WERI-Rb-1 (cell line): Measurements from ENCODE around the gene PHACTR3.
A peak's percentile ranks its signal among the peaks of the same experiment; 100 is the strongest.

Experiments
- DNase-seq: peaks from one replicate; pipeline ENCODE4 v3.0.0-alpha.2; 2020
- H3K27ac ChIP-seq: fragments of 250-450 bp; sonication (Bioruptor Pico); 2 replicates; pipeline ENCODE4 v1.5.1; 2020; ENCODE audit warnings: mild to moderate bottlenecking, moderate library complexity
- H3K27me3 ChIP-seq: fragments of 250-450 bp; sonication (Bioruptor Pico); 2 replicates; pipeline ENCODE4 v1.5.1; 2021; ENCODE audit warnings: mild to moderate bottlenecking, low read depth, moderate library complexity; ENCODE audit not compliant: insufficient read depth, severe bottlenecking
- H3K36me3 ChIP-seq: fragments of 250-450 bp; sonication (Bioruptor Pico); 2 replicates; pipeline ENCODE4 v1.5.1; 2020; ENCODE audit warnings: mild to moderate bottlenecking, moderate library complexity
- H3K4me3 ChIP-seq: 2 replicates; pipeline ENCODE4 v1.5.1; 2011; ENCODE audit warnings: low read depth, mild to moderate bottlenecking, control low read depth, low read length
- H3K9me3 ChIP-seq: fragments of 250-450 bp; sonication (Bioruptor Pico); 2 replicates; pipeline ENCODE4 v1.5.1; 2021; ENCODE audit warnings: mild to moderate bottlenecking, moderate library complexity; ENCODE audit not compliant: severe bottlenecking
- TF ChIP-seq, protein P1 (sequence below): IDR thresholded peaks from 2 replicates; pipeline ENCODE4 v1.5.1; 2011; ENCODE audit warnings: low read depth, mild to moderate bottlenecking, control low read depth, inconsistent platforms, low read length

PHACTR3 gene

DNA sequence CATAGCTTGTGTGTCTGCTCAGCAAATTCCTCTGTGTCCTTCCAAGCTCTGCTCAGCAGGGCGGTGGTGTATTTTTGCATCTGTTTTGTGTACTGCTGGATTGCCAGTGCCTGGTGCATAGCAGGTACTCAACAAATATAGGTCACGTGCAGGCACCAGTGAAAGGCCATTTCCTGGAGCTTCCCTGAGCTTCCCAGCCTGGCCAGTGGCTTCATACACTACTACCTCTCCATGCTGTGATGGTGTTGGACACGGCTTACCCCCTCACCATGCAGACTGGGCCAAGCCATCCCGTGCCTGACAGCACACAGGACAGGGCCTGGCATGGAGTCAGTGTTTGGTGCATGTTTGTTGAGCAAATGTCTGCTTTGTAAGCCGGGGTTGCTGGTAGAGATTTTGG, 7.7 kb upstream of the PHACTR3 start:
- Histone ChIP-seq H3K27me3 (peaks cover 92% of the 10 kb centered on the region), H3K9me3 (no peaks in the 10 kb centered on the region), H3K4me3 (no peak overlapping the region), H3K27ac (no peak overlapping the region), H3K36me3 (no peaks in the 10 kb centered on the region)
- TF ChIP-seq, protein P1, sequence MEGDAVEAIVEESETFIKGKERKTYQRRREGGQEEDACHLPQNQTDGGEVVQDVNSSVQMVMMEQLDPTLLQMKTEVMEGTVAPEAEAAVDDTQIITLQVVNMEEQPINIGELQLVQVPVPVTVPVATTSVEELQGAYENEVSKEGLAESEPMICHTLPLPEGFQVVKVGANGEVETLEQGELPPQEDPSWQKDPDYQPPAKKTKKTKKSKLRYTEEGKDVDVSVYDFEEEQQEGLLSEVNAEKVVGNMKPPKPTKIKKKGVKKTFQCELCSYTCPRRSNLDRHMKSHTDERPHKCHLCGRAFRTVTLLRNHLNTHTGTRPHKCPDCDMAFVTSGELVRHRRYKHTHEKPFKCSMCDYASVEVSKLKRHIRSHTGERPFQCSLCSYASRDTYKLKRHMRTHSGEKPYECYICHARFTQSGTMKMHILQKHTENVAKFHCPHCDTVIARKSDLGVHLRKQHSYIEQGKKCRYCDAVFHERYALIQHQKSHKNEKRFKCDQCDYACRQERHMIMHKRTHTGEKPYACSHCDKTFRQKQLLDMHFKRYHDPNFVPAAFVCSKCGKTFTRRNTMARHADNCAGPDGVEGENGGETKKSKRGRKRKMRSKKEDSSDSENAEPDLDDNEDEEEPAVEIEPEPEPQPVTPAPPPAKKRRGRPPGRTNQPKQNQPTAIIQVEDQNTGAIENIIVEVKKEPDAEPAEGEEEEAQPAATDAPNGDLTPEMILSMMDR = no peak
- no peak for DNase-seq

DNA sequence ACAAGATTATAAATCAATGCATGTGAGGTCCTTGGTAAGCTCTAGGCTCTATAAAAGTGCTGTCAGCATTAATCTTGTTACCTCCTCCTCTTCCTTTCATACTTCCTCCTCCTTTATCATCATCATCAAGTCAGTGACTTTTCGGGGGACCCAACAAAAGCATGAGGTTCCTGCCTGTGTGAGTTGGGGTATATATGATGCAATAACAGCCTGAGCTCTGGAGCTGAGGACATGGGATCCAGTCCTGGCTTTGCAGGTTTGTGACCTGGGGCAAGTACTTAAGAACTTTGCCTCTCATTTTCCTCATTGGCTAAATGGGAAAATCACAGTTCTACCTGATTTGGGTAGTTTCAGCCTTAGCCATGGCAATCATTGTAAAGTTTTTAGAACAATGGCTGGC, 7.1 kb upstream of the PHACTR3 start:
- no peak for DNase-seq
- TF ChIP-seq, protein P1 = no peak
- Histone ChIP-seq H3K27me3 (peaks cover 92% of the 10 kb centered on the region), H3K36me3 (no peaks in the 10 kb centered on the region), H3K9me3 (no peaks in the 10 kb centered on the region), H3K27ac (no peak overlapping the region), H3K4me3 (no peak overlapping the region)

DNA sequence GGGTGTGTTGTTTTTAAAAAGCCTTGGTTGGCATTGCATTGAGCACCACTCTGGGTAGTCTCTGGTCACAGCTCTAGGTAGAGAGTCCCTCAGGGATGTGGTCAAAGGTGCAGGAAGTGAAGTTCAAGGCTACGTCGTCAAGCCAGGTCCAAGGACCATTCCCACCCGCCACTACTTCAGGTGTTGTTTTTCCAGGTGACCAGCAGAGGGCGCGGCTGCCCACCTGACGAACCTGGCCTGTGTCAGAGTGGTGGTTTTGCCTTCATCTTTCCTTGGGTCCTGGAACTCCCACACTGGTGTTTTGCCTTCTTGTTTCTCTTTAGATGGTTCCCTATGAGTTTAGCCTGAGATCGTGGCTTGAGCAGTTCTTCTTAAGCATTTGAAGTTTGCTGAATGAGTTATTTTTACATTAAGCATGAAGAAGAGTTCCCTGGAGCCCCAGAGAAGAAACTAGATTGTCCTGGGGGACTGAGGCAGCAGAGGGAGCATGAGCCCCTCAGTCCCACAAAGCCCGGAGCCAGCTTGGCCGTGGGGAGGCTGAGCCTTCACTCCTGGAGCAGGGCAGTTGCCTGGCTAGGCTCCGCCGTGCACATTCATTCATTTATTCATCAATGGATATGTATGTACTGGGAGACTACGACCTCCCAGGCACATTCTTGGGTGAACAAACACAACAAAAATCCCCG, 5.6 kb upstream of the PHACTR3 start:
- H3K9me3 ChIP-seq = no peaks in the 10 kb centered on the region

DNA sequence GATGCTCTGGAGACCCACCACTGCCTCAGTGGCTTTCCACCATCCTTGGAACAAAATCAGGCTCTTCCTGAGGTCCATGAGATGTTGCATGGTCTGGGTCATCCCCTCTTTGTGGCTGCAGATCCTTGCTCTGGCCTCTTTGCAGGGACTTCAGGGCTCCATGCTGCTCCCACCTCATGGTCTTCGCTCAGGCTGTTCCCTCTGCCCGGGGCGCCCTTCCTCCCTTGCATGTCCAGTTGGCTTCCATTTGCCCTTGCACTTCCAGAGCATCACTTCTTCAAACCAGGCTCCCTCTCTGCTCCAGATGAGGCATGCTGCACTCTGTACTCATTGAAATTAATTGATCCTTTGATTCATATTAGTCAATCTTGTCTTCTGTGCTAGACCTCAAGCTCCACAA, 4.4 kb upstream of the PHACTR3 start:
- TF ChIP-seq, protein P1 = no peak
- peaks cover 86% of the 10 kb centered on the region for H3K27me3 ChIP-seq
- H3K9me3 ChIP-seq = no peaks in the 10 kb centered on the region
- H3K27ac ChIP-seq = no peak overlapping the region
- no peak overlapping the region for H3K4me3 ChIP-seq
- DNase-seq = no peak
- no peaks in the 10 kb centered on the region for H3K36me3 ChIP-seq

More for the DNA sequence above, 5.6 kb upstream of the PHACTR3 start:
- Histone ChIP-seq H3K27me3 (peaks cover 94% of the 10 kb centered on the region), H3K27ac (no peak overlapping the region), H3K4me3 (no peak overlapping the region), H3K36me3 (no peaks in the 10 kb centered on the region)
- TF ChIP-seq, protein P1 = peak; percentile 94
- peak; percentile 20 for DNase-seq

DNA sequence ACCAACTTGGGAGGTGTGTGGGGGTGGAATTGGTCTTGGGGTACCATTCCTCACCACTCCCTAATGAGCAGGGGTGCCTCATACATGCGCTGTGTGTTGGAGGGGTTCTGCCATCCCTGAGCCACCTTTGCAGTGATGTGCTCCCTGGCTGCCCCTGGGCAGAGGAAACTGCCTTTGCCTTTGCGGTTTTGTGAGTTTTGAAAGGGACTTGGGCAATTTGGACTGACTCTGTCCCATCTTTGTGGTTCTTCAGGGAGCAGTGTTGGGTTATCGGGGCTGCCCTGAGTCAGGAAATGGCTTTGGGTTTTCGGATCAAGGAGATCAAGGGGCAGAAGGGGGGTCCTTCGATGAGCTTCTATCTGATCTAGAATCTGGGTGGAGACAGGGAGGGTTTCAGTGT, 3.9 kb upstream of the PHACTR3 start:
- Histone ChIP-seq H3K27me3 (peaks cover 85% of the 10 kb centered on the region), H3K9me3 (no peaks in the 10 kb centered on the region), H3K4me3 (no peak overlapping the region), H3K27ac (no peak overlapping the region), H3K36me3 (no peaks in the 10 kb centered on the region)
- no peak for DNase-seq
- TF ChIP-seq, protein P1 = no peak

DNA sequence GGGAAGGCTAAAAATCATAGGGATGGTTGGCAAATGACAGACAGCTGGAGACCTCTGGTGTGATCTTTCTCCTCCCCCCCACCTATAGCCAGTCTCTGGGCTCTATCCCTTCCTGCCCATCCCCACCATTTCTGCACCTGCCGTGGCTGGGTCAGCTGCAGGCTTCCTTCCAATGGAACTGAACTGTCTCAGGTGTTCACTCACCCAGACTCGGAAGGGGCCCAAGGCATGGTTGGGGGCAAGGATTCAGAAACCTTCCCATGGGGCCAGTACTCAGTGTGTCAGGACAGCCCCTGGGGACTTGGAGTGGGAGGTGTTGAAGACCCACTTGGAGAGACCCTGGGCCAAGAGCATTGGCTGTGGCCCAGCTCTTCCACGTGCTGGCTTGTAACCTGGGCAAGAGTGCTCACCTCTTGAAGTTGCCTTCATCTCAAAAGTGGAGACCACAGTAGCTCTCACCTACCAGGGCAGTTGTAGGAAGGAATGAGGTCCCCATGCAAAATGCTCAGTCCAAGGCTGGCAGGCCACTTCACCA, 1.7 kb upstream of the PHACTR3 start:
- Histone ChIP-seq H3K27ac (no peak overlapping the region), H3K27me3 (peaks cover 85% of the 10 kb centered on the region)
- DNase-seq = no peak

More for the DNA sequence above, 1.7 kb upstream of the PHACTR3 start:
- H3K36me3 ChIP-seq = no peaks in the 10 kb centered on the region
- H3K9me3 ChIP-seq = no peaks in the 10 kb centered on the region
- H3K4me3 ChIP-seq = no peak overlapping the region
- TF ChIP-seq, protein P1 = no peak
